H1 (cell line): ENCODE measurements around the gene SMAP2. TPM values are rescaled to one million over a fixed set of nuclear protein-coding genes. Genes with fewer than 3 reads are reported as not detected.

Experiments used
- CTCF ChIA-PET: fragments of 300-600 bp; sonication (Branson Sonifier 250); formaldehyde crosslinking; loops from one replicate; lab custom pipeline; 2021; ENCODE audit not compliant: partially characterized antibody; lab: Charles Lee
- POLR2A ChIA-PET: fragments of 300-600 bp; sonication (Branson Sonifier 250); formaldehyde crosslinking; loops from one replicate; lab custom pipeline; 2021; ENCODE audit warnings: inconsistent platforms; ENCODE audit not compliant: partially characterized antibody; lab: Charles Lee
- DNase-seq, 2 experiments: peaks; one replicate each; pipeline versions ENCODE4 v3.0.0 to v3.0.0-alpha.2; 2010 to 2022; ENCODE audit warnings: low spot score in 2 of 2, low read depth in 1 of 2, mixed read lengths in 1 of 2
- FAIRE-seq: peaks from 2 replicates; lab custom pipeline; 2011; peaks lifted over from hg19 to GRCh38; lab: Jason Lieb, UNC
- H2AFZ ChIP-seq: 2 replicates; pipeline ENCODE4 v1.8.1; 2012; ENCODE audit warnings: low read length, inconsistent platforms
- H2AK5ac ChIP-seq: 2 replicates; pipeline ENCODE4 v1.6.1; 2013; ENCODE audit warnings: low read depth, low read length
- H2BK120ac ChIP-seq: replicated peaks from 2 replicates; pipeline ENCODE3; 2013; ENCODE audit warnings: low read depth, low read length, inconsistent platforms
- H2BK12ac ChIP-seq: 2 replicates; pipeline ENCODE4 v1.6.1; 2013; ENCODE audit warnings: low read depth, low read length
- H2BK15ac ChIP-seq: 2 replicates; pipeline ENCODE4 v1.6.1; 2013; ENCODE audit warnings: low read length
- H2BK20ac ChIP-seq: 2 replicates; pipeline ENCODE4 v1.6.1; 2013; ENCODE audit warnings: low read length
- H2BK5ac ChIP-seq: 2 replicates; pipeline ENCODE4 v1.6.1; 2013; ENCODE audit warnings: low read depth, low read length
- H3K14ac ChIP-seq: 2 replicates; pipeline ENCODE4 v1.6.1; 2013; ENCODE audit warnings: inconsistent platforms; ENCODE audit not compliant: insufficient read length
- H3K18ac ChIP-seq: 2 replicates; pipeline ENCODE4 v1.6.1; 2013; ENCODE audit warnings: low read length; ENCODE audit errors: extremely low read depth
- H3K23ac ChIP-seq: 2 replicates; pipeline ENCODE4 v1.6.1; 2013; ENCODE audit warnings: inconsistent platforms; ENCODE audit not compliant: insufficient read length
- H3K23me2 ChIP-seq: 2 replicates; pipeline ENCODE4 v1.6.1; 2013; ENCODE audit warnings: low read depth, low read length
- H3K27ac ChIP-seq: 2 replicates; pipeline ENCODE4 v1.6.1; 2011; ENCODE audit warnings: low read depth, low read length, inconsistent platforms
- H3K27me3 ChIP-seq, 4 experiments: replicated peaks in 1 of 4; 1 replicate in 1 of 4; 2 replicates in 3 of 4; pipeline versions ENCODE4 v1.6.1 to v1.8.1; 2011 to 2013; ENCODE audit warnings: low read length in 3 of 4, mild to moderate bottlenecking in 3 of 4, inconsistent platforms in 2 of 4, mixed read lengths in 2 of 4, moderate library complexity in 1 of 4; ENCODE audit not compliant: control insufficient read depth in 3 of 4, insufficient read depth in 3 of 4; ENCODE audit errors: extremely low read depth in 1 of 4
- H3K36me3 ChIP-seq, 4 experiments: 2 replicates each; pipeline versions ENCODE4 v1.6.1 to v1.8.1; 2011 to 2013; ENCODE audit warnings: mild to moderate bottlenecking in 4 of 4, low read length in 3 of 4, moderate library complexity in 2 of 4, control low read depth in 1 of 4, inconsistent platforms in 1 of 4; ENCODE audit not compliant: insufficient read depth in 4 of 4, control insufficient read depth in 2 of 4
- H3K4ac ChIP-seq: replicated peaks from 2 replicates; pipeline ENCODE3; 2013; ENCODE audit warnings: low read length, low read depth, mixed read lengths, inconsistent platforms; ENCODE audit not compliant: insufficient read length
- H3K4me1 ChIP-seq, 4 experiments: replicated peaks in 1 of 4; 1 replicate in 1 of 4; 2 replicates in 3 of 4; pipeline versions ENCODE4 v1.6.1 to v1.8.1; 2011 to 2013; ENCODE audit warnings: low read length in 3 of 4, inconsistent platforms in 2 of 4, mixed read lengths in 1 of 4; ENCODE audit not compliant: insufficient read depth in 4 of 4, control insufficient read depth in 3 of 4
- H3K4me2 ChIP-seq, 2 experiments: 2 replicates each; pipeline versions ENCODE4 v1.6.1 to v1.8.1; 2011 to 2013; ENCODE audit warnings: low read depth in 2 of 2, low read length in 2 of 2, control low read depth in 1 of 2, inconsistent platforms in 1 of 2, mild to moderate bottlenecking in 1 of 2; ENCODE audit not compliant: insufficient read depth in 1 of 2
- H3K4me3 ChIP-seq, 4 experiments: fragments of 200-600, 300-600 bp in 1 of 4; sonication (generic), shearing (Covaris generic), sonication (Bioruptor Twin) in 1 of 4; 2 replicates each; pipeline versions ENCODE4 v1.5.1 to v1.8.1; 2011 to 2016; ENCODE audit warnings: low read length in 4 of 4, low read depth in 3 of 4, control low read depth in 2 of 4, inconsistent platforms in 2 of 4, mild to moderate bottlenecking in 2 of 4, mixed read lengths in 1 of 4, moderate library complexity in 1 of 4; ENCODE audit not compliant: insufficient read depth in 2 of 4; ENCODE audit errors: extremely low read depth in 1 of 4
- H3K56ac ChIP-seq: replicated peaks from 2 replicates; pipeline ENCODE3; 2013; ENCODE audit warnings: low read depth, mild to moderate bottlenecking, mixed read lengths, low read length, inconsistent platforms; ENCODE audit not compliant: insufficient read length
- H3K79me1 ChIP-seq: 2 replicates; pipeline ENCODE4 v1.6.1; 2013; ENCODE audit warnings: low read depth, low read length, control low read depth
- H3K79me2 ChIP-seq, 2 experiments: 2 replicates each; pipeline versions ENCODE4 v1.6.1 to v1.8.1; 2012 to 2013; ENCODE audit warnings: low read length in 2 of 2, mild to moderate bottlenecking in 2 of 2, inconsistent platforms in 1 of 2; ENCODE audit not compliant: insufficient read depth in 2 of 2, control insufficient read depth in 1 of 2
- H3K9ac ChIP-seq, 4 experiments: replicated peaks in 1 of 4; 1 replicate in 1 of 4; 2 replicates in 3 of 4; pipeline versions ENCODE4 v1.6.1 to v1.8.1; 2011 to 2013; ENCODE audit warnings: low read depth in 3 of 4, low read length in 3 of 4, control low read depth in 2 of 4, mild to moderate bottlenecking in 2 of 4, moderate library complexity in 2 of 4, inconsistent platforms in 1 of 4; ENCODE audit errors: extremely low read depth in 1 of 4
- H3K9me3 ChIP-seq, 2 experiments: 2 replicates each; pipeline versions ENCODE4 v1.6.1 to v1.8.1; 2012 to 2013; ENCODE audit warnings: mild to moderate bottlenecking in 2 of 2, moderate library complexity in 2 of 2, control low read depth in 1 of 2, inconsistent platforms in 1 of 2, low read depth in 1 of 2, low read length in 1 of 2, mixed read lengths in 1 of 2; ENCODE audit not compliant: insufficient read depth in 2 of 2
- H4K20me1 ChIP-seq, 2 experiments: replicated peaks in 1 of 2; 2 replicates each; pipeline versions ENCODE3 to v1.8.1; 2011 to 2013; ENCODE audit warnings: inconsistent platforms in 2 of 2, low read length in 2 of 2, mild to moderate bottlenecking in 1 of 2; ENCODE audit not compliant: insufficient read depth in 2 of 2, control insufficient read depth in 1 of 2
- H4K5ac ChIP-seq: 2 replicates; pipeline ENCODE4 v1.6.1; 2013; ENCODE audit warnings: low read length, low read depth, mixed read lengths, inconsistent platforms; ENCODE audit not compliant: insufficient read length
- H4K8ac ChIP-seq: 2 replicates; pipeline ENCODE4 v1.8.0; 2013; ENCODE audit warnings: mild to moderate bottlenecking, moderate library complexity, low read length, inconsistent platforms; ENCODE audit not compliant: insufficient read depth; ENCODE audit errors: extremely low read depth
- H4K91ac ChIP-seq: replicated peaks from 2 replicates; pipeline ENCODE3; 2013; ENCODE audit warnings: low read length, mixed read lengths, inconsistent platforms; ENCODE audit not compliant: insufficient read length
- ASH2L ChIP-seq: fragments of 200-600, 300-600 bp; sonication (generic); IDR thresholded peaks from one replicate; pipeline ENCODE4 v1.7.1; 2017; ENCODE audit warnings: low read length
- CEBPB ChIP-seq: IDR thresholded peaks from 2 replicates; pipeline ENCODE4 v1.6.1; 2012; ENCODE audit warnings: low read depth, low read length
- CREB1 ChIP-seq: IDR thresholded peaks from 2 replicates; pipeline ENCODE4 v1.6.1; 2012; ENCODE audit warnings: inconsistent platforms
- EGR1 ChIP-seq: IDR thresholded peaks from 2 replicates; pipeline ENCODE4 v1.6.1; 2011; ENCODE audit warnings: low read depth, low read length, borderline replicate concordance
- HDAC6 ChIP-seq: IDR thresholded peaks from one replicate; pipeline ENCODE4 v1.7.1; 2012; ENCODE audit warnings: low read depth, mild to moderate bottlenecking, inconsistent platforms, low read length, moderate library complexity
- MAFK ChIP-seq: IDR thresholded peaks from 2 replicates; pipeline ENCODE4 v1.6.1; 2012; ENCODE audit warnings: low read depth, mild to moderate bottlenecking, improper control_type of control experiment, low read length
- NANOG ChIP-seq: IDR thresholded peaks from 2 replicates; pipeline ENCODE4 v1.6.1; 2011; ENCODE audit warnings: low read length, low read depth, mild to moderate bottlenecking, inconsistent platforms; ENCODE audit not compliant: insufficient read depth, poor library complexity, severe bottlenecking
- NRF1 ChIP-seq: IDR thresholded peaks from 2 replicates; pipeline ENCODE4 v1.6.1; 2011; ENCODE audit warnings: mild to moderate bottlenecking, low read depth, low read length, improper control_type of control experiment
- SAP30 ChIP-seq: fragments of 300-600 bp; sonication (generic); IDR thresholded peaks from 2 replicates; pipeline ENCODE4 v1.7.1; 2012; ENCODE audit warnings: low read length, moderate library complexity, mild to moderate bottlenecking, inconsistent platforms; ENCODE audit not compliant: insufficient read depth, insufficient replicate concordance
- SIN3A ChIP-seq, 2 experiments: IDR thresholded peaks in 1 of 2; conservative IDR thresholded peaks in 1 of 2; 2 replicates each; pipeline ENCODE4 v1.6.1; 2011 to 2012; ENCODE audit warnings: low read length in 2 of 2, improper control_type of control experiment in 1 of 2, low read depth in 1 of 2, mild to moderate bottlenecking in 1 of 2
- SP1 ChIP-seq: IDR thresholded peaks from 2 replicates; pipeline ENCODE4 v1.6.1; 2011; ENCODE audit warnings: low read depth, low read length
- SRF ChIP-seq: IDR thresholded peaks from 2 replicates; pipeline ENCODE4 v1.6.1; 2011; ENCODE audit warnings: mild to moderate bottlenecking, low read depth, low read length, moderate library complexity
- TBP ChIP-seq: IDR thresholded peaks from 2 replicates; pipeline ENCODE4 v1.6.1; 2011; ENCODE audit warnings: low read depth, low read length, improper control_type of control experiment
- WGBS, 2 experiments: shearing (Covaris generic) in 1 of 2; methylation state at CpG; one replicate each; pipeline versions ENCODE4 v1.1.6 to v1.1.7; 2013 to 2015; ENCODE audit warnings: low lambda C conversion rate in 2 of 2, mixed read lengths in 2 of 2, inconsistent platforms in 1 of 2, low coverage in 1 of 2, missing lambda C conversion rate in 1 of 2; ENCODE audit not compliant: insufficient replicate concordance in 2 of 2, insufficient coverage in 1 of 2, insufficient read length in 1 of 2; ENCODE audit errors: extremely low coverage in 1 of 2, missing lambda C conversion rate in 1 of 2; 5-methylcytosine and 5-hydroxymethylcytosine counted together
- polyA plus RNA-seq, 7 experiments: library from polyadenylated mRNA; depleted of rRNA in 3 of 7; stranded (reverse) in 5 of 7; unstranded in 2 of 7; fragments of >200 nt in 5 of 7; fragments of 200-250 nt in 2 of 7; gene quantifications; 1 replicate in 5 of 7; 2 replicates in 1 of 7; 4 replicates in 1 of 7; pipeline versions ENCODE4 v1.2.1 to v1.2.3, GENCODE V29; 2011 to 2013; ENCODE audit warnings: missing spikeins in 2 of 7, mixed read lengths in 2 of 7
- total RNA-seq: library from RNA; stranded (reverse); fragmentation: NEBNext Ultra II Directional; extraction: Animal tissue kit (Norgen Biotek cat#: 25700); gene quantifications from 2 replicates; pipeline ENCODE4 v1.2.1, GENCODE V29; 2021

The SMAP2 gene
- total and polyA plus RNA-seq, 2 of the 8 experiments (the other 6 are each of a cell fraction or from before 2014, with no cell fraction given) = 4.3 to 5.5 TPM

DNA sequence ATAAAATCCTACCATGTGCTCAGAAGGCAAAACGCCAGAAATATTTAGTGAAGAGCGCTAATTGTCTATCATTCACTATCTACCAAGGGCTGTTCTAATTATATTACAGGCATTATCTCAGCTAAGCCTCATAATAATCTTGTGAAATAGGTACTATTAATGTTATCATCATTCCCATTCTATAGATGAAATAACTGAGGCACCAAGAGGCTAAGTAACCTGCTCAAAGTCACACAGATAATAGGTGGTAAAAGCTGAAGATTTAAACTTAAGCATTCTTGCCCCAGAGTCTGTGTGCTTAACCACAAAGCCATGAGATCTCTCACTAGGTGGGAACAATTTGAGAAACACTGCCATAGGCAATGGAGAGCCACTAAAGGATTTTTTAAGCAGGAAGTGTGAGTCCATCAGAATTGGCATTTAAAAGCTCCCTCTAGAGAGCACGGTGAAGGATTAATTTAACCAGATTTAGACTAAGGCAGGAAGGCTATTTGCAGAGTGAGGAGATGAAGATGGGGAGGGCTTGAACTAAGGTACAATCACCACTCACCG, 1.7 kb upstream of the SMAP2 start:
- Histone ChIP-seq H4K8ac (no peak overlapping the region), H3K23ac (no peak overlapping the region), H3K79me2 (no peaks in the 10 kb centered on the region), H3K27me3 (peaks cover 0 to 3% (median 0%) of the 10 kb centered on the region in 4 experiments; a peak in 1 of 7 replicates), H2BK20ac (no peak overlapping the region), H4K5ac (no peak overlapping the region), H3K14ac (no peak overlapping the region), H3K9me3 (no peaks in the 10 kb centered on the region), H3K18ac (no peak overlapping the region), H3K23me2 (peaks cover 9% of the 10 kb centered on the region; the same call in 1 of the 2 replicates), H3K27ac (no peak overlapping the region), H3K4me1 (peaks cover 0 to 6% (median 4%) of the 10 kb centered on the region in 4 experiments; a peak in 5 of 7 replicates), H2AFZ (no peak overlapping the region), H3K9ac (no peak overlapping the region), H3K4me2 (no peak overlapping the region), H3K56ac (no peak overlapping the region), H2BK12ac (no peak overlapping the region), H2BK15ac (no peak overlapping the region), H2BK5ac (no peak overlapping the region), H3K36me3 (no peaks in the 10 kb centered on the region), H2BK120ac (no peak overlapping the region), H2AK5ac (no peak overlapping the region), H3K4ac (no peak overlapping the region), H4K91ac (no peak overlapping the region), H3K4me3 (no peak overlapping the region), H3K79me1 (no peaks in the 10 kb centered on the region), H4K20me1 (no peaks in the 10 kb centered on the region)
- ChIA-PET CTCF (interaction anchor here (0.7 to 1.3 kb wide), 3 partner anchors 228 to 912 kb away, joined by 3 to 4 read pairs (median 4); no protein-coding TSS in a partner anchor), POLR2A (no interaction called here)
- no peak for DNase-seq
- FAIRE-seq = no peak
- 85% methylated on average over 4 of the region's 4 CpGs; no CpG with 5 or more reads in 1 of the 2 experiments for WGBS, 2 experiments
- TF ChIP-seq NANOG = no peak
- no peak for TF ChIP-seq SIN3A (conservative IDR thresholded peaks at IDR 0.05 in 1 of 2, IDR thresholded peaks at IDR 0.05 in 1 of 2; ENCODE audit: low read depth in 1 of 2, low read length in 2 of 2)
- TF ChIP-seq SAP30 = no peak
- no peak for TF ChIP-seq SRF
- no peak for TF ChIP-seq EGR1
- TF ChIP-seq ASH2L = no peak
- no peak for TF ChIP-seq TBP
- no peak for TF ChIP-seq NRF1
- no peak for TF ChIP-seq CREB1
- TF ChIP-seq CEBPB = no peak
- TF ChIP-seq SP1 = no peak
- no peak for TF ChIP-seq MAFK
- no peak for TF ChIP-seq HDAC6
